IPS-18c (cell line): ENCODE measurements around the gene PAPSS2.

ENCODE experiments used
- H3K4me3 ChIP-seq: 2 replicates; pipeline ENCODE4 v1.7.0; 2013; ENCODE audit warnings: low read depth, mild to moderate bottlenecking, low read length, moderate library complexity; ENCODE audit not compliant: insufficient read depth
- H3K9me3 ChIP-seq: one replicate; pipeline ENCODE4 v1.6.1; 2013; ENCODE audit warnings: mild to moderate bottlenecking, low read length, moderate library complexity; ENCODE audit not compliant: control insufficient read depth, insufficient read depth

Gene PAPSS2

GRCh38 chr10:87684001-87684638 lies 24.4 kb downstream of the PAPSS2 start:
- H3K4me3 ChIP-seq = no peak overlapping the region
- H3K9me3 ChIP-seq = no peaks in the 10 kb centered on the region

- H3K9me3 ChIP-seq = no peaks in the 10 kb centered on the region
Measured at GRCh38 chr10:87685832-87686574, 26.3 kb downstream of the PAPSS2 start.

DNA sequence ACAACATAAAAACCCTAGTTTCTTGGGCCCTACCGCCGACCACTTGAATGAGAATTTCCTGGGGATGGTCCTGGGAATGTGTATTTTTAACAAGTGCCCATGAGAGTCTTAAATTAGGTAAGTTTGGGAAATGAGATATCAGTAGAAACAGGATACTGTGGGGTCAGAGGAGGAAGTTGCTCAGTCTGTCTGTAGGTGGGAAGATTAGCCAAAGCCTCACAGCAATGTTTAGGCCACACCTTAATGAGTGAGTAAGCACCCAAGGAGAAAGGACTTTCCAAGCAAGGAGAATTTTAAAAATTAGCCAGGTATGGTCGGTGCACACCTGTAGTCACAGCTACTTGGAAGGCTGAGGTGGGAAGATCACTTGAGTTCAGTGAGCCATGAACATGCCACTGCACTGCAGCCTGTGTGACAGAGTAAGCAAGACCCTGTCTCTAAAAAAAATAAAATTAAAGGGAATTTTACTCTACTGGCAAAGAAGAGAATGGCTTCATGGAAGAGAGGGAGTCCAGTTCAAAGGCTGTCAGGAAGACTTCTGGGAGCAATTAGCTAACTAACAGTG lies 31.9 kb downstream of the PAPSS2 start:
- no peak overlapping the region for H3K4me3 ChIP-seq

More at GRCh38 chr10:87685832-87686574, 26.3 kb downstream of the PAPSS2 start:
- no peak overlapping the region for H3K4me3 ChIP-seq

GRCh38 chr10:87692956-87693484 lies 33.3 kb downstream of the PAPSS2 start:
- no peak overlapping the region for H3K4me3 ChIP-seq
- H3K9me3 ChIP-seq = no peaks in the 10 kb centered on the region

More for the DNA sequence above, 31.9 kb downstream of the PAPSS2 start:
- no peaks in the 10 kb centered on the region for H3K9me3 ChIP-seq

GRCh38 chr10:87694011-87694794 lies 34.5 kb downstream of the PAPSS2 start:
- H3K4me3 ChIP-seq = no peak overlapping the region
- no peaks in the 10 kb centered on the region for H3K9me3 ChIP-seq

GRCh38 chr10:87695074-87695473 lies 35.4 kb downstream of the PAPSS2 start:
- Histone ChIP-seq H3K4me3 (no peak overlapping the region), H3K9me3 (no peaks in the 10 kb centered on the region)

DNA sequence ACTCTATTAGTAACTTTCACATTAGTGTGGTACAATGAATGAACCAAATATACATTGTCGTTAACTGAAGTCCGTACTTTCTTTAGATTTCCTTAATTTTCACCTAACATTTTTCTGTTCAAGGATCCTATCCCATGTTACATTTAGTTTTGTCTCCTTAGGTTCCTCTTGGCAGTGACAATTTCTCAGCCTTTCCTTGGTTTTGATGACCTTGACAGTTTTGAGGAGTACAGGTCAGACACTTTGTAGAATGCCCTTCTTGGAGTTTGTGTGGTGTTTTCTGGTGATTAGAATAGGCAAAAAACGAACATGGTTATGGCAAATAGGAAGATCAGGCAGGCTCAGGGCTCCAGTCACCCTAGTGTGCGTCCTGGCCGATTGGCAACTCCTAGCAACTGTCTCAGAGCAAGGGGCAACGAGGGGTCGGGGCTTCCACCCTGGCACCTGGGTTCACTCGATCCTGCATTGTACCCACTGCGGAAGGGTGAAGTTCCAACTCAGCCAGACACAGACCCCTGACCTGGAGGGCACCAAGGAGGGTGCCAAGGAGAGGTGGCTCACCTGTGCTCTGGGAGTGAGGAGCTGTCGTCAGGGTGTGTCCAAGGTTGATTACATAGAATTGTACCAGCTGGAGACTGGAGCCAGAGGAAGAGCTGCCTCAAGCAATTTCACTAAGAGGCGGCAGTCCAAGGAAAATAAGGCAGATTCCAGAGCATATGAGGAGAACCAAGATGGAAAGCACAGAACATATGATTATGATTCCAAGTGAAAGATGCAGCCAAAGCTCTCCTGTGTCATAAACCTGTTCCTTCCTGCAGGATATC lies 37.5 kb downstream of the PAPSS2 start:
- Histone ChIP-seq H3K9me3 (no peaks in the 10 kb centered on the region), H3K4me3 (no peak overlapping the region)

DNA sequence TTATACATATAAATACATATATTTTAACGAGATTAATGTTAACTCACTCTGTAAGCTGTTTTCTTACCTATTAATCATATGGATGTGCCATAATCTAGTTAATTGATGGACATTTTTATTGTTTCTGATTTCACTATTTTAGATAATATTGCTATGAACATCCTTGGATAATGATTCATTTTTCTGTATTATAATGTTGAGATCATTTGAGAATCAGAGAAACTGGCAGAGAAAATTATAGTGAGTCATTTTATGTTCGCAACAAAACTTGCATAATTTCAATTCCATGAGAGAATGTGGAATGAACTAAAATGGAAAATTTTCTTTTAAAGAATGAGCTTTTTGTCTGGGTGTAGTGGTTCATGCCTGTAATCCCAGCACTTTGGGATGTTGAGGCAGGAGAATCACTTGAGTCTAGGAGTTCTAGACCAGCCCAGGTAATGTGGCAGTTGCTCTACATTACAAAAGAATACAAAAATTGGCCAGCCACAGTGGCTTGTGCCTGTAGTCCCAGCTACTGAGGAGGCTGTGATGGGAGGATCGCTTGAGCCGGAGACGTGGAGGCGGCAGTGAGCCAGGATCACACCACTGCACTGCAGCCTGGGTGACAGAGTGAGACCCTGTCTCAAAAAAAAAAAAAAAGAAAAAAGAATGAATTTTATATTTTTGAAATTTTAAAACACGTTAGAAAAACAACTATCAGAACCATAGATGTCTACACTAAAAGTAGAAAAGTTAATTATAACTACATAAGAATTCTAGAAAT lies 40.5 kb downstream of the PAPSS2 start:
- no peaks in the 10 kb centered on the region for H3K9me3 ChIP-seq

GRCh38 chr10:87702260-87702972 lies 42.7 kb downstream of the PAPSS2 start:
- H3K9me3 ChIP-seq = no peaks in the 10 kb centered on the region
- no peak overlapping the region for H3K4me3 ChIP-seq

More for the DNA sequence above, 40.5 kb downstream of the PAPSS2 start:
- H3K4me3 ChIP-seq = no peak overlapping the region

DNA sequence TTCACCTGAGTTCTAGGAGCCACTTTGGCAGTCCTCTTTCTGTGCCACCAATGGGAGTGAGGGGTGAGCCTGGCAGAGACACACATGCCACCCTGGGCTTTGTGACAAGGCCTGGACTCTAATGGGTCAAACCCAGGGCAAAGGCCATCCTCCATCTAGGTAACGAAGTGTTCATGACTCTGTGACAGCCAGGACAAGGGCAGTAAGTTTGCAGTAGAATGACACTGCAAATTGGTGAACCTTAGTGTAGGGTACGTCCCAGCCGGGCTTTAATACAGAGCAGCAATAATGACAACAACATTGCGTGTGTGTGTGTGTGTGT lies 43.3 kb downstream of the PAPSS2 start:
- Histone ChIP-seq H3K4me3 (no peak overlapping the region), H3K9me3 (no peaks in the 10 kb centered on the region)

DNA sequence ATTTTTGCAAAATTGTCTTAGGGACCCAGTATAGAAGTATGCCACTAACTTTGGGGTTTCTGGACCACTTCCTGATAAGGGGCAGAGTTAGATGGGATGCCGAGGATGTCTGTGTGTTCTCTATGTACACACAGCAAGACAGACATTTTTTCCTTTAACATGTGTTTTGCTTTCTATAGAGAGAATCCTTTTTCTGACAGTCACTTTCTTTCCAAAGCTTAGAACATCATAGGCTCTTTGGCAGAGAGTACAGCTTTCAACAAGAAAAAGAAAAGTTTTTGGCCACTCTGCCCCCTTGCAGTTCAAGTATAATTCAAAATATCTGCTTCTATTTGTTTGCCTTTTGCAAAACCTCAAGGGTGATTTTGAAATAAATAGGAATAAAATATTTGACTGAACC lies 44.1 kb downstream of the PAPSS2 start:
- Histone ChIP-seq H3K9me3 (no peaks in the 10 kb centered on the region), H3K4me3 (no peak overlapping the region)

- Histone ChIP-seq H3K4me3 (no peak overlapping the region), H3K9me3 (no peaks in the 10 kb centered on the region)
Measured at GRCh38 chr10:87705339-87705738, 45.7 kb downstream of the PAPSS2 start.

DNA sequence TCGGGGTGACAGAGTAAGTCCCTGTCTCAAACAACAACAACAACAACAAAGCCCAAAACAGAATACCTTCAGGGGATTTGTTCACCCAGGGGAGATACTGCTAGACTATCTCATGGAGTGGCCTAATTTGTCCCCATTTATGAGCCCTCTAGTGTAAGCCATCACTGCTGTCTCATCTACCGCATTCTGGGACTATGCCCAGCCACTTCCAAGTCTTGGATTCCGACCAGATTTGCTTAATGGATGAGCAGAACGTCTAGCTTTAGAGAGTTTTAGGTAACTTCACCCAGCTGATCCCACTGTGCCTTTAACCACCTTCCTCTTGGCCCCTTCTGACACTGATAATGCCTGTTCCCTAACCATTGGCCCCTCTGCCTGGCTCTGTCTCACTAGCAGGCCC lies 47.1 kb downstream of the PAPSS2 start:
- no peak overlapping the region for H3K4me3 ChIP-seq
- no peaks in the 10 kb centered on the region for H3K9me3 ChIP-seq

- Histone ChIP-seq H3K4me3 (no peak overlapping the region), H3K9me3 (no peaks in the 10 kb centered on the region)
Measured at GRCh38 chr10:87707254-87707653, 47.6 kb downstream of the PAPSS2 start.

GRCh38 chr10:87712913-87713616 lies 53.4 kb downstream of the PAPSS2 start:
- H3K4me3 ChIP-seq = no peak overlapping the region
- no peaks in the 10 kb centered on the region for H3K9me3 ChIP-seq
